Activated CD4-positive, alpha-beta memory T cell treated with anti-CD3 and anti-CD28 coated beads for 36 hours (primary cell): Measurements from ENCODE around the gene TJAP1. TPM values are rescaled to one million over a fixed set of nuclear protein-coding genes. Genes with fewer than 3 reads are reported as not detected.
A peak's percentile ranks its signal among the peaks of the same experiment; 100 is the strongest.

ENCODE experiments used
- CTCF ChIA-PET: fragments of 350-600 bp; sonication (Branson Sonifier 250); formaldehyde crosslinking; loops from one replicate; lab custom pipeline; 2021; ENCODE audit warnings: antibody characterized with exemption, inconsistent platforms; lab: Charles Lee
- POLR2A ChIA-PET: fragments of 350-600 bp; sonication (Branson Sonifier 250); formaldehyde crosslinking; loops from one replicate; lab custom pipeline; 2021; ENCODE audit warnings: antibody characterized with exemption; lab: Charles Lee
- DNase-seq: peaks from one replicate; pipeline ENCODE4 v3.0.0-alpha.2; 2020
- H3K27ac Mint-ChIP-seq: one replicate; pipeline ENCODE4 v1.8.0; 2021; ENCODE audit warnings: mixed read lengths
- H3K27me3 Mint-ChIP-seq: one replicate; pipeline ENCODE4 v1.8.0; 2021; ENCODE audit warnings: mixed read lengths
- H3K36me3 Mint-ChIP-seq: one replicate; pipeline ENCODE4 v1.8.0; 2021; ENCODE audit warnings: mixed read lengths
- H3K4me1 Mint-ChIP-seq: one replicate; pipeline ENCODE4 v1.8.0; 2021; ENCODE audit warnings: low read depth, mixed read lengths
- H3K4me3 Mint-ChIP-seq: one replicate; pipeline ENCODE4 v1.8.0; 2021; ENCODE audit warnings: mild to moderate bottlenecking, mixed read lengths
- H3K9me3 Mint-ChIP-seq: one replicate; pipeline ENCODE4 v1.8.0; 2021; ENCODE audit warnings: mixed read lengths
- intact Hi-C: fragments of 100-400 bp; cut with micrococcal nuclease; formaldehyde crosslinking; loops from one replicate; pipeline ENCODE4 v1.15.1; 2023
- total RNA-seq, 2 experiments: library from RNA; stranded (reverse); gene quantifications; one replicate each; pipeline ENCODE4 v1.2.3, GENCODE V29; 2021

The TJAP1 gene, protein sequence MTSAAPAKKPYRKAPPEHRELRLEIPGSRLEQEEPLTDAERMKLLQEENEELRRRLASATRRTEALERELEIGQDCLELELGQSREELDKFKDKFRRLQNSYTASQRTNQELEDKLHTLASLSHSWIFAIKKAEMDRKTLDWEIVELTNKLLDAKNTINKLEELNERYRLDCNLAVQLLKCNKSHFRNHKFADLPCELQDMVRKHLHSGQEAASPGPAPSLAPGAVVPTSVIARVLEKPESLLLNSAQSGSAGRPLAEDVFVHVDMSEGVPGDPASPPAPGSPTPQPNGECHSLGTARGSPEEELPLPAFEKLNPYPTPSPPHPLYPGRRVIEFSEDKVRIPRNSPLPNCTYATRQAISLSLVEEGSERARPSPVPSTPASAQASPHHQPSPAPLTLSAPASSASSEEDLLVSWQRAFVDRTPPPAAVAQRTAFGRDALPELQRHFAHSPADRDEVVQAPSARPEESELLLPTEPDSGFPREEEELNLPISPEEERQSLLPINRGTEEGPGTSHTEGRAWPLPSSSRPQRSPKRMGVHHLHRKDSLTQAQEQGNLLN
- 10 to 100 TPM; 30.5 to 36.2 TPM for total RNA-seq

DNA sequence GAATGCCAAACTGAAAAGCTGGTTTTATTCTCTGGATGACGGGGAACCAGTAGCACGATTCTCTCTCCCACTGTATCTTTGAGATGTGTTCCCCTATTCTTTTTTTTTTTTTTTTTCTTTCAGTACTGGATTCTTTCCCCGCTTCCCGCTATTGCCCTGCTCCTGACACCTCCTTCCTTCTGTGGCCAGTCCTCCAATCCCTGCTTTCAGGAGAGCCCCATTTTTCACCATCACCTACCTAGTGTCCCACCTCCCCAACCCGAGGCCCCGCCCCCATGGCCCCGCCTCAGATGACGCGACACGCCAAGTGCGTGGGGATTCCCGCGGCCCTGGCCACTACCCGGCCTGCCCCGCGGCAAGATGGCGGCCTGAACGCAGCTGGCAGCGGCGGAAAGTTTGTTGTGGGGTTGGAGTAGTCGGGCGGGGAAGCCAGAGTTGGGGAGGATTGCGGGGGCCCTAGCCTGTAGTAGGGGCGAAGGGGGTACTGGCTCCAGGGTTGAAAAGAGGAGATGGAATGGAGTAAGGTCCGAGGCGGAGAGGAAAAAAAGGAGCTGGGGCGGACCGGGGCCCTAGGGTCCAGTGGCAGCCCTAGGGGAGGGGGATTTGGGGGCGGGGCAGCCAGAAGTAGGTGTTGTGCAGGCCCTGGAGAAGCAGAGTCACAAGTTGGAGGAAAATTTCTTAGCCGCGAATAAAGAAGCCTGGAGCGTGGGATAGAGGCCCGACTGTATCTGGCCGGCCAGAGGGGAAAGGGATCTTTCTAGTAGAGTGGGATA is at the start of gene TJAP1:
TSS of gene TJAP1 (plus strand) at position 336 of the 773 bp plus-strand sequence. CDS start 21,432 bp downstream, outside the sequence.
- Mint-ChIP-seq H3K36me3 (peaks cover 2% of the 10 kb centered on the region), H3K4me1 (peaks cover 48% of the 10 kb centered on the region), H3K27ac (peak within 1 kb of the TSS; percentile 87), H3K27me3 (no peaks in the 10 kb centered on the region), H3K9me3 (no peaks in the 10 kb centered on the region), H3K4me3 (peak within 1 kb of the TSS; percentile 92)
- peak; percentile 98 for DNase-seq
- POLR2A ChIA-PET, result interaction anchor here (0.6 to 1.1 kb wide), 9 partner anchors 10 to 485 kb away, joined by 3 to 6 read pairs (median 3); partner anchors contain the start of genes DLK2, GTPBP2 and MAD2L1BP
- CTCF ChIA-PET, result interaction anchor here (1.0 to 2.2 kb wide), 4 partner anchors 19 to 249 kb away, joined by 3 to 7 read pairs (median 4); partner anchors contain the start of genes DLK2 and DNPH1
- intact Hi-C loops, result loop anchor here (1.0 to 5.0 kb wide), 6 partner anchors 23 to 303 kb away; partner anchors contain the start of genes DLK2, POLR1C, YIPF3 and ZNF318

DNA sequence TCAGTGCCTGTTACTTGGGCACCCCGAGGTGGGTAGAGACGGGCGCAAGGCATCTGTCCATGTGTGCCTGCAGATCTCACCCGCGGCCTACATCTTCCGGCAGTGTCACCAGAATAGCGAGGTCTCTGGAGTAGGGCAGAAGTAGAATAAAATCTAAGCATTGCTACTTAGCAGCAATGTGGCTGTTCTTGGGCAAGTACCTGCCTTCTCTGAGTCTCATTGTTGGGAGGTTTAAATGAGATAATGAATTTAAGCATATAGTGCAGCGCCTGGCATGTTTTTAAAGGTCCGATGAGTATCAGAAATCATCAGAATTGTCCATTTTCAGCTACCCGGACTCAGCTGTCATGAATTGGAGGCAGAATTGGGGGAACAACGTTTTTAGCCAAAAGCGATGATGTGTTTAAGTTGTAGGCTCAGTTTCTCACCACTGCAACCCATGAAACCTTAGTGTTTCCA is 49.2 kb upstream of the TJAP1 start:
- intact Hi-C loops, result loop anchor here (5.0 kb wide), 1 partner anchor 416 kb away; the partner anchor contains the start of genes KLHDC3 and MEA1
- Mint-ChIP-seq H3K4me1 (peaks cover 17% of the 10 kb centered on the region), H3K9me3 (no peaks in the 10 kb centered on the region), H3K36me3 (peaks cover 3% of the 10 kb centered on the region), H3K27me3 (no peaks in the 10 kb centered on the region), H3K4me3 (peak overlapping the region; percentile 95), H3K27ac (peak overlapping the region; percentile 96)
- CTCF ChIA-PET, result interaction anchor here (0.7 to 1.7 kb wide), 6 partner anchors 26 to 199 kb away, joined by 3 to 8 read pairs (median 4); partner anchors contain the start of genes DNPH1 and ZNF318
- DNase-seq, result no peak
- POLR2A ChIA-PET, result interaction anchor here (1.1 to 1.3 kb wide), 2 partner anchors 58 to 449 kb away, joined by 3 to 7 read pairs; partner anchors contain the start of genes PEX6 and ZNF318

DNA sequence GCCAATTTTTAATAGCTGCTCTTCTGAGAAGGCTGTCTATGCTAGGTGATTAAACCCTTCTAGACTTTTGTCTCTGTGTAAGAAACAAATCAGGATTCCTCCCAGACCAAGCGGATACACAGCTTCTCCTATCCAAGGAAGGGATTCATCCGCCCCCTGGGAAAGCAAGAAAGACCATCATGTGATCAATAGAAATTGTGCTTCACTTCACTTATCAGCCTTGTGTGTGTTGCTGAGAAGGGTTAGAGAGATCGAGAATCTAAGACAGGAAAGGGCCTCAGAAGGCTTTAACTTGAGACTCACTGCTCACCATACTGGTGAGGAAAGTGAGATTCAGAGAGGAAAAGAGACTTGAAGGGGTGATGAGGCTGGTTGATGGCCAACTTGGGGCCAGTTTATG is 48.5 kb upstream of the TJAP1 start:
- POLR2A ChIA-PET, result no interaction called here
- peak overlapping the region; percentile 95 for H3K4me3 Mint-ChIP-seq
- H3K36me3 Mint-ChIP-seq, result peaks cover 3% of the 10 kb centered on the region
- peak overlapping the region; percentile 96 for H3K27ac Mint-ChIP-seq
- CTCF ChIA-PET, result interaction anchor here (1.2 kb wide), 1 partner anchor 79 kb away, joined by 4 read pairs; no protein-coding TSS in a partner anchor
- H3K9me3 Mint-ChIP-seq, result no peaks in the 10 kb centered on the region
- DNase-seq, result no peak
- no peaks in the 10 kb centered on the region for H3K27me3 Mint-ChIP-seq
- H3K4me1 Mint-ChIP-seq, result peaks cover 17% of the 10 kb centered on the region
- intact Hi-C loops, result loop anchor here (5.0 kb wide), 1 partner anchor 417 kb away; the partner anchor contains the start of genes KLHDC3 and MEA1

DNA sequence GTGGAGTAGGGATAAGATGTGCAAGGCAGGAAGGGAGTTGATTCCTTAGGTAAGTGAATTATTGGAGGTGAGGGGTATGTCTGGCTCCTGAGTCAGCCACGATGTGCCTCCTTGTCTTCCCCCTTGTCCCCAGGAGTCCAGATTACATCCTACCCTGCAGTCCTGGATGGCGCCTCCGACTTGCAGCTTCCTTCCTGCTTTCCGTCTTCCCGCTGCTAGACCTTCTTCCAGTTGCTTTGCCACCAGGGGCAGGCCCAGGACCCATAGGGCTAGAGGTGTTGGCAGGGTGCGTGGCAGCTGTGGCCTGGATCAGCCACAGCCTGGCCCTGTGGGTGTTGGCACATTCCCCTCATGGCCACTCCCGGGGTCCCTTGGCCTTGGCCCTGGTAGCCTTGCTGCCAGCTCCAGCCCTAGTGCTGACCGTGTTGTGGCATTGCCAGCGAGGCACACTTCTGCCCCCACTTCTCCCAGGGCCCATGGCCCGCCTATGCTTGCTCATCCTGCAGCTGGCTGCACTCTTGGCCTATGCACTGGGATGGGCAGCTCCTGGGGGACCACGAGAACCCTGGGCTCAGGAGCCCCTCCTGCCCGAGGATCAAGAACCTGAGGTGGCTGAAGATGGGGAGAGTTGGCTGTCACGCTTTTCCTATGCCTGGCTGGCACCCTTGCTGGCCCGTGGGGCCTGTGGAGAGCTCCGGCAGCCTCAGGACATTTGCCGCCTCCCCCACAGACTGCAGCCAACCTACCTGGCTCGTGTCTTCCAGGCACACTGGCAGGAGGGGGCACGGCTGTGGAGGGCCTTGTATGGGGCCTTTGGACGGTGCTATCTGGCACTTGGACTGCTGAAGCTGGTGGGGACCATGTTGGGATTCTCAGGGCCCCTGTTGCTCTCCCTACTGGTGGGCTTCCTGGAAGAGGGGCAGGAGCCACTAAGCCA is 45.1 kb upstream of the TJAP1 start:
- DNase-seq, result no peak
- POLR2A ChIA-PET, result no interaction called here
- Mint-ChIP-seq H3K27ac (no peak overlapping the region), H3K27me3 (no peaks in the 10 kb centered on the region), H3K36me3 (peaks cover 8% of the 10 kb centered on the region), H3K4me1 (peaks cover 13% of the 10 kb centered on the region), H3K4me3 (no peak overlapping the region), H3K9me3 (no peaks in the 10 kb centered on the region)
- intact Hi-C loops, result no loop called here
- CTCF ChIA-PET, result interaction anchor here (0.6 to 1.5 kb wide), 2 partner anchors 124 to 184 kb away, joined by 3 to 4 read pairs; partner anchors contain the start of gene CRIP3

DNA sequence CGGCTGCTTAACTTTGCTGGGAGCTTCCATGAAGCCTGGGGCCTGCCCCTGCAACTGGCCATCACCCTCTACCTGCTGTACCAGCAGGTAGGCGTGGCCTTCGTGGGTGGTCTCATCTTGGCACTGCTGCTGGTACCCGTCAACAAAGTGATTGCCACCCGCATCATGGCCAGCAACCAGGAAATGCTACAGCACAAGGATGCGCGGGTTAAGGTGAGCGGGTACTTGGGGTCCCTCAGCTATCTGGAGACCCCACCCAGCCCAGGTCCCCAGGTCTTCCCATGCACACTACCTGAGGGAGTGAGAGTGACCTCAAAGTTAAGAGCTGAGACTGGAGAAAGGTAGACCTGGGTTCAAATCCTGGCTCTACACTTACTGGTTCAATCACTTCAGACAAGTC is 44.2 kb upstream of the TJAP1 start:
- no peak for DNase-seq
- POLR2A ChIA-PET, result interaction anchor here (0.6 kb wide), 1 partner anchor 42 kb away, joined by 3 read pairs; no protein-coding TSS in a partner anchor
- H3K36me3 Mint-ChIP-seq, result peaks cover 8% of the 10 kb centered on the region

DNA sequence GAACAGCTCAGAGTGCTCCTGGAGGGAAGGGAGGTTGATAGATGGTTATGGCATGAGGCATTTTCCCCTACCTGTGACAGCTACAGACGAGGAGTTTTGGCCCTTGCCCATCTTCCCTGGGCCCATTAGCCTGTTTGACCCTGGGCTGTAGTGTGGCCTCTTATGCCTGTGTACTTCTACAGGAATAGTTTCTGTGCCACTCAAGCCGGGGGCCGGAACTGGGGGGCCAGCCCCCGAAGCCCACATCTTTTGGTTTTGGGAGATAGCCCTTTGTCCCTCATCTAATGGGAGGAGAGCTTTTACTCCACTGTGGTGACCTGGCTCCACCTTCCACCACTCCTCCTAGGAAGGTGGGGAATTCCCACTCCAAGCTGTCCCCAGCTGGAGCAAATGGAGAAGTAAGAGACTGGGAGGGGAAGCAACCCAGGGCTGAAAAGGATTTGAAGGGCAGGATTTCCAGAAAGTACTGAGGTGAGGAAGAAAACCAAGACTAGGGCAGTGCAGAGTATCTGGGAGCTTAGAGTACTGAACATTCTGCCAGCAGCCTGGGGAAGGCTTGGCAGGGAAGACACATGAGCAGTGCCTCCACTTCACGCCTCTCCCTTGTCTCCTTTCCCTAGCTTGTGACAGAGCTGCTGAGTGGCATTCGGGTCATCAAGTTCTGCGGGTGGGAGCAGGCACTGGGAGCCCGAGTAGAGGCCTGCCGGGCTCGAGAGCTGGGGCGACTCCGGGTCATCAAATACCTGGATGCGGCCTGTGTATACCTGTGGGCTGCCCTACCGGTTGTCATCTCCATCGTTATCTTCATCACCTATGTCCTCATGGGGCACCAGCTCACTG is 43.1 kb upstream of the TJAP1 start:
- ChIA-PET CTCF (interaction anchor here (0.8 to 1.2 kb wide), 2 partner anchors 72 to 73 kb away, joined by 3 read pairs; no protein-coding TSS in a partner anchor), POLR2A (interaction anchor here (0.6 kb wide), 1 partner anchor 41 kb away, joined by 3 read pairs; no protein-coding TSS in a partner anchor)
- no peaks in the 10 kb centered on the region for H3K27me3 Mint-ChIP-seq
- intact Hi-C loops, result no loop called here
- no peak for DNase-seq
- H3K9me3 Mint-ChIP-seq, result no peaks in the 10 kb centered on the region
- H3K27ac Mint-ChIP-seq, result no peak overlapping the region
- H3K36me3 Mint-ChIP-seq, result peaks cover 6% of the 10 kb centered on the region
- no peak overlapping the region for H3K4me3 Mint-ChIP-seq
- H3K4me1 Mint-ChIP-seq, result peaks cover 3% of the 10 kb centered on the region

More for the DNA sequence above, 44.2 kb upstream of the TJAP1 start:
- intact Hi-C loops, result no loop called here
- Mint-ChIP-seq H3K27me3 (no peaks in the 10 kb centered on the region), H3K9me3 (no peaks in the 10 kb centered on the region), H3K27ac (no peak overlapping the region), H3K4me3 (no peak overlapping the region), H3K4me1 (peaks cover 12% of the 10 kb centered on the region)
- CTCF ChIA-PET, result no interaction called here

DNA sequence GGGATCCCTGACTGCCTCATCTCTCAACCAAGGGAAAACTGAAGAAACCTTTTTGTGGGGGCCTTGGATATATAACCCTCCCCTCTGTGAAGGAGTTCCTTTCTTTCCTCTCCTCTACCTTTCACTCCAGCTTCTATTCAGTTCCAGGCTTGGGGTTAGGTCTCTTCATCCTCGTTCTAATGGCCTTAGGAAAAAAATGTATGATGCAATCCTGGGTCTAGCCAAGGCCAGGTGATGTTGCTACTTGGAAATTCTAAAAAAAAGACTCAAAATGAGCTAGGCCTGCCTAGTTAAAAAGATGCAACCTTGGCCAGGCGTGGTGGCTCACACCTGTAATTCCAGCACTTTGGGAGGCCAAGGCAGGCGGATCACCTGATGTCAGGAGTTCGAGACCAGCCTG is 42.4 kb upstream of the TJAP1 start:
- no peak overlapping the region for H3K27ac Mint-ChIP-seq
- H3K4me3 Mint-ChIP-seq, result no peak overlapping the region
- H3K36me3 Mint-ChIP-seq, result peaks cover 6% of the 10 kb centered on the region
- DNase-seq, result no peak
- H3K9me3 Mint-ChIP-seq, result no peaks in the 10 kb centered on the region
- intact Hi-C loops, result no loop called here
- H3K4me1 Mint-ChIP-seq, result peaks cover 3% of the 10 kb centered on the region
- ChIA-PET POLR2A (no interaction called here), CTCF (interaction anchor here (1.2 kb wide), 1 partner anchor 71 kb away, joined by 3 read pairs; no protein-coding TSS in a partner anchor)
- H3K27me3 Mint-ChIP-seq, result no peaks in the 10 kb centered on the region

DNA sequence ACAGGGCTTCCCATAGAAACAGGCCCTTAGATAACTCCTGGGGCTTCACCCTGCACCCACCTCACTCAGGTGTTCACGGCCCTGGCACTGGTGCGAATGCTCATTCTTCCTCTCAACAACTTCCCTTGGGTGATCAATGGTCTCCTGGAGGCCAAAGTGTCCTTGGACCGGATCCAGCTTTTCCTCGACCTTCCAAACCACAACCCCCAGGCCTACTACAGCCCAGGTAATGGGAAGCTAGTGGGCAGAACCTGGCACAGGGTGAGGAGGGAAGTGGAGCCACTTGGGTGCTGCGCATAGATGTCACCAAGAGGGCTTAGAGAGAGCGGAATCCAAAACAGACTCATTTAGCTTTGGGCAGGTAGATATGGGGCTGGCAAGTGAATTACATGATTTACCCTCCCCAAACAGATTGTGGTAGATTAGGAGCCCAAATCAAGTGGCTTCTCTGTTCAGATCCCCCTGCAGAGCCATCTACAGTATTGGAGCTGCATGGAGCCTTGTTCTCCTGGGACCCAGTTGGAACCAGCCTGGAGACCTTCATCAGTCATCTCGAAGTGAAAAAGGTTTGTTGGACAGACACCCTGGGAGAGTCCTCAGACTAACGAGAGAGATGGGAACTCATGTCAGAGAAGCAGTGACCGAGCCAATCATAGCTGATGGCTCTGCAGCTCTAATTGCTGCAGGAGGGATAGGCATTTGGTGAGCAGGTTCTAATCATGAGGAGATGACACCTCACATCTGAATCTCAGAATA is 41.5 kb upstream of the TJAP1 start:
- intact Hi-C loops, result no loop called here
- no peaks in the 10 kb centered on the region for H3K9me3 Mint-ChIP-seq
- peaks cover 6% of the 10 kb centered on the region for H3K36me3 Mint-ChIP-seq
- H3K27ac Mint-ChIP-seq, result no peak overlapping the region
- no peak overlapping the region for H3K4me3 Mint-ChIP-seq
- ChIA-PET CTCF (interaction anchor here (1.2 kb wide), 1 partner anchor 70 kb away, joined by 3 read pairs; no protein-coding TSS in a partner anchor), POLR2A (interaction anchor here (1.2 kb wide), 1 partner anchor 8 kb away, joined by 3 read pairs; the partner anchor contains the start of gene ABCC10)
- no peaks in the 10 kb centered on the region for H3K4me1 Mint-ChIP-seq
- DNase-seq, result no peak
- H3K27me3 Mint-ChIP-seq, result no peaks in the 10 kb centered on the region

DNA sequence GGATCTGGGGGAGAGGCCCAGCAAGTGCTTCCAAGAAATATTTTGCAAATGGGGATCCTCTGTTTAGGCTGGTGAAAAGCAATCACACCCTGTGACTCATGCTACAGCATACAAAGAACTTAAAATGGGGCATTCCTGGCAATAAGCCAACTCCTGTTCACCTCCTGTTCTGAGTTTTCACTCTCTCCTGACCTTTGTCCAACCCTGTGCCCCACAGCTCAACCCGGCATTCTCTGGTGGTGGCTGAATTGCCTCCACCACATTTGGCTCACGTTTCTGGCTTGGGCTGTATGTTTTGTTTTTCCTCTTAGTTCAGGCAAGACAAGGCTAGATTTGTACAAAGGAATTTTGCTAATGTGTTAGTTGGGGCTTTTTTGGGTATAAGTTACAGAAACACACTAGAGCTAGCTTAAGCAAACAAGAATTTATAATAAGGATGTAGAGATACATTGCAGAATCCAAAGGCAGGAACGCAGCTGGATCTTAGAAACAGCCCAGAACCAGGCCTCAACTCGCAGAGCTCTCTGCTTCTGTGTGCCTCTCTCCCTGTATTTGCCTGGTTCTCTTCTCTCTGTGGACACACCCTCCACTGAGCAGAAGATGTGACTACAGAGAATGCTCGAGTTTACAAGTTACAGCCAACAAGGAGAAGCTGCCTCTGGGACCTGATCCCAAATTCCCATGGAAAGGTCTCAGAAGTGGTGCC is 40.6 kb upstream of the TJAP1 start:
- H3K27me3 Mint-ChIP-seq, result no peaks in the 10 kb centered on the region
- H3K9me3 Mint-ChIP-seq, result no peaks in the 10 kb centered on the region
- ChIA-PET CTCF (interaction anchor here (0.5 to 1.0 kb wide), 3 partner anchors 10 to 50 kb away, joined by 3 read pairs; partner anchors contain the start of genes ABCC10 and DLK2), POLR2A (interaction anchor here (1.2 kb wide), 1 partner anchor 9 kb away, joined by 3 read pairs; the partner anchor contains the start of gene ABCC10)
- intact Hi-C loops, result no loop called here
- H3K4me3 Mint-ChIP-seq, result no peak overlapping the region
- peaks cover 6% of the 10 kb centered on the region for H3K36me3 Mint-ChIP-seq
- no peak for DNase-seq
- no peaks in the 10 kb centered on the region for H3K4me1 Mint-ChIP-seq
- H3K27ac Mint-ChIP-seq, result peak overlapping the region; percentile 30
